GM23338 (cell line): ENCODE results near the gene SMYD3. TPM values are rescaled to one million over a fixed set of nuclear protein-coding genes. Genes with fewer than 3 reads are reported as not detected.
"Not testable (repeated sequence)": the region's sequence is repeated elsewhere in the genome, so short reads cannot be mapped to it uniquely, and the experiment has no call there.

Experiments used
- ATAC-seq: fragments of 200-7000 bp; cut with Tn5 transposase; 3 replicates; pipeline ENCODE4 v1.9.1; 2020
- DNase-seq: peaks from one replicate; pipeline ENCODE4 v3.0.0-alpha.2; 2015; ENCODE audit warnings: low spot score
- H2AFZ ChIP-seq: fragments of 200-600 bp; sonication (generic); 2 replicates; pipeline ENCODE4 v1.8.0; 2016; ENCODE audit warnings: antibody characterized with exemption, mild to moderate bottlenecking, moderate library complexity
- H3F3A ChIP-seq: fragments of 200-600 bp; sonication (generic); replicated peaks from 2 replicates; pipeline ENCODE4 v1.8.0; 2017; ENCODE audit warnings: antibody characterized with exemption, mixed run types, low read depth
- H3K27ac ChIP-seq: fragments of 200-600 bp; sonication (generic); 2 replicates; pipeline ENCODE4 v1.6.1; 2016; ENCODE audit warnings: low read depth
- H3K27me3 ChIP-seq: fragments of 200-600 bp; sonication (generic); 2 replicates; pipeline ENCODE4 v1.8.0; 2016; ENCODE audit warnings: mild to moderate bottlenecking, mixed run types, moderate library complexity; ENCODE audit not compliant: insufficient read depth
- H3K36me3 ChIP-seq: fragments of 200-600 bp; sonication (generic); 2 replicates; pipeline ENCODE4 v1.8.0; 2016; ENCODE audit warnings: mild to moderate bottlenecking; ENCODE audit not compliant: insufficient read depth
- H3K4me1 ChIP-seq: fragments of 200-600 bp; sonication (generic); 2 replicates; pipeline ENCODE4 v1.8.0; 2016; ENCODE audit warnings: mild to moderate bottlenecking, moderate library complexity; ENCODE audit not compliant: insufficient read depth
- H3K4me2 ChIP-seq: fragments of 200-600 bp; sonication (generic); 2 replicates; pipeline ENCODE4 v1.7.1; 2017; ENCODE audit warnings: mixed run types
- H3K4me3 ChIP-seq: fragments of 200-600 bp; sonication (generic); 2 replicates; pipeline ENCODE4 v1.6.1; 2016; ENCODE audit warnings: mixed run types
- H3K79me2 ChIP-seq: fragments of 200-600 bp; sonication (generic); replicated peaks from 2 replicates; pipeline ENCODE4 v1.8.0; 2017; ENCODE audit warnings: mild to moderate bottlenecking; ENCODE audit not compliant: insufficient read depth
- H3K9me2 ChIP-seq: fragments of 200-600 bp; sonication (generic); 2 replicates; pipeline ENCODE4 v1.8.0; 2017; ENCODE audit not compliant: insufficient read depth
- H4K20me1 ChIP-seq: fragments of 200-600 bp; sonication (generic); replicated peaks from 2 replicates; pipeline ENCODE4 v1.8.0; 2017; ENCODE audit warnings: mild to moderate bottlenecking; ENCODE audit not compliant: insufficient read depth
- H3K27ac Mint-ChIP-seq: 2 replicates; pipeline ENCODE4 v1.8.0; 2020; ENCODE audit warnings: inconsistent platforms, mild to moderate bottlenecking, moderate library complexity, mixed read lengths
- H3K27me3 Mint-ChIP-seq: 3 replicates; pipeline ENCODE4 v1.8.0; 2022; ENCODE audit warnings: low read depth, mild to moderate bottlenecking, moderate library complexity, mixed read lengths, inconsistent platforms; ENCODE audit not compliant: insufficient read depth, poor library complexity
- H3K36me3 Mint-ChIP-seq: 3 replicates; pipeline ENCODE4 v1.8.0; 2021; ENCODE audit warnings: low read depth, mild to moderate bottlenecking, inconsistent platforms, moderate library complexity, mixed read lengths
- H3K4me1 Mint-ChIP-seq: 3 replicates; pipeline ENCODE4 v1.8.0; 2020; ENCODE audit warnings: mild to moderate bottlenecking, inconsistent platforms, mixed read lengths
- H3K4me3 Mint-ChIP-seq: 3 replicates; pipeline ENCODE4 v1.8.0; 2021; ENCODE audit warnings: moderate library complexity, mild to moderate bottlenecking, inconsistent platforms, mixed read lengths
- H3K9me3 Mint-ChIP-seq: 3 replicates; pipeline ENCODE4 v1.8.0; 2020; ENCODE audit warnings: moderate library complexity, mild to moderate bottlenecking, inconsistent platforms, mixed read lengths
- CREB1 ChIP-seq: fragments of 250-450 bp; sonication (Bioruptor Pico); IDR thresholded peaks from 2 replicates; pipeline ENCODE4 v1.5.0; 2020; ENCODE audit warnings: low read depth, mild to moderate bottlenecking, moderate library complexity
- JUNB ChIP-seq: IDR thresholded peaks from one replicate; pipeline ENCODE4 v1.6.1; 2016; ENCODE audit warnings: antibody characterized with exemption; ENCODE audit not compliant: unreplicated experiment
- NANOG ChIP-seq: IDR thresholded peaks from 2 replicates; pipeline ENCODE4 v1.6.1; 2016; ENCODE audit warnings: antibody characterized with exemption, borderline replicate concordance
- POLR2AphosphoS5 ChIP-seq: IDR thresholded peaks from 2 replicates; pipeline ENCODE4 v1.6.1; 2016; ENCODE audit warnings: antibody characterized with exemption, low read depth
- STAT1 ChIP-seq: IDR thresholded peaks from one replicate; pipeline ENCODE4 v1.6.1; 2016; ENCODE audit warnings: antibody characterized with exemption; ENCODE audit not compliant: unreplicated experiment
- polyA plus RNA-seq: library from polyadenylated mRNA; unstranded; fragments of >200 nt; fragmentation: Nextera tagmentation; extraction: Ambion mirVana; gene quantifications from 2 replicates; pipeline ENCODE4 v1.2.1, GENCODE V29; 2016
- total RNA-seq: library from RNA; depleted of rRNA; stranded (reverse); fragments of >200 nt; shearing (Covaris generic); gene quantifications from 2 replicates; pipeline ENCODE4 v1.2.3, GENCODE V29; 2014
- TF ChIP-seq, protein P1 (sequence below): fragments of 250-450 bp; sonication (Bioruptor Pico); IDR thresholded peaks from 2 replicates; pipeline ENCODE4 v1.5.0; 2020; ENCODE audit warnings: mild to moderate bottlenecking, moderate library complexity
- TF ChIP-seq, protein P2 (sequence below): IDR thresholded peaks from one replicate; pipeline ENCODE4 v1.6.1; 2018; ENCODE audit warnings: antibody characterized with exemption; ENCODE audit not compliant: unreplicated experiment
- TF ChIP-seq, protein P3 (sequence below), 2 experiments: fragments of 200-600 bp in 1 of 2; sonication (generic) in 1 of 2; conservative IDR thresholded peaks; 2 replicates each; pipeline versions ENCODE4 v1.5.1 to v1.6.1; 2016 to 2017; ENCODE audit warnings: antibody characterized with exemption in 2 of 2, low read depth in 2 of 2, mild to moderate bottlenecking in 2 of 2, moderate library complexity in 1 of 2

Gene SMYD3
- total and polyA plus RNA-seq, 2 experiments from 2014 or later: 31.8 to 34.4 TPM

DNA sequence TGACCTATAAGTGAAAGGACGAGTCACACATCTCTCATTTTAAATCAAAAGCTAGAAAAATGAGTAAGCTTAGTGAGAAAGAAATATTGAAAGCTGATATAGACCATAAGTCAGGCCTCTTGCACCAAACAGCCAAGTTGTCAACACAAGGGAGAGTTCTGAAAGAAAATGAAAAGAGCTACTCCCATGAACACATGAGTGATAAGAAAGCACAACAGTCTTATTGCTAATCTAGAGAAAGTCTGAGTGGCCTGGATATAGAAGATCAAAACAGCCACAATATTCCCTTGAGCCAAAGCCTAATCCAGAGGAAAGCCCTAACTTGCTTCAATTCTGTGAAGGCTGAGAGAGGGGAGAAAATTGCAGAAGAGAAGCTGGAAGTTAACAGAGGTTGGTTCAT, 175.0 kb downstream of the SMYD3 start (continued):
- TF ChIP-seq, protein P1, sequence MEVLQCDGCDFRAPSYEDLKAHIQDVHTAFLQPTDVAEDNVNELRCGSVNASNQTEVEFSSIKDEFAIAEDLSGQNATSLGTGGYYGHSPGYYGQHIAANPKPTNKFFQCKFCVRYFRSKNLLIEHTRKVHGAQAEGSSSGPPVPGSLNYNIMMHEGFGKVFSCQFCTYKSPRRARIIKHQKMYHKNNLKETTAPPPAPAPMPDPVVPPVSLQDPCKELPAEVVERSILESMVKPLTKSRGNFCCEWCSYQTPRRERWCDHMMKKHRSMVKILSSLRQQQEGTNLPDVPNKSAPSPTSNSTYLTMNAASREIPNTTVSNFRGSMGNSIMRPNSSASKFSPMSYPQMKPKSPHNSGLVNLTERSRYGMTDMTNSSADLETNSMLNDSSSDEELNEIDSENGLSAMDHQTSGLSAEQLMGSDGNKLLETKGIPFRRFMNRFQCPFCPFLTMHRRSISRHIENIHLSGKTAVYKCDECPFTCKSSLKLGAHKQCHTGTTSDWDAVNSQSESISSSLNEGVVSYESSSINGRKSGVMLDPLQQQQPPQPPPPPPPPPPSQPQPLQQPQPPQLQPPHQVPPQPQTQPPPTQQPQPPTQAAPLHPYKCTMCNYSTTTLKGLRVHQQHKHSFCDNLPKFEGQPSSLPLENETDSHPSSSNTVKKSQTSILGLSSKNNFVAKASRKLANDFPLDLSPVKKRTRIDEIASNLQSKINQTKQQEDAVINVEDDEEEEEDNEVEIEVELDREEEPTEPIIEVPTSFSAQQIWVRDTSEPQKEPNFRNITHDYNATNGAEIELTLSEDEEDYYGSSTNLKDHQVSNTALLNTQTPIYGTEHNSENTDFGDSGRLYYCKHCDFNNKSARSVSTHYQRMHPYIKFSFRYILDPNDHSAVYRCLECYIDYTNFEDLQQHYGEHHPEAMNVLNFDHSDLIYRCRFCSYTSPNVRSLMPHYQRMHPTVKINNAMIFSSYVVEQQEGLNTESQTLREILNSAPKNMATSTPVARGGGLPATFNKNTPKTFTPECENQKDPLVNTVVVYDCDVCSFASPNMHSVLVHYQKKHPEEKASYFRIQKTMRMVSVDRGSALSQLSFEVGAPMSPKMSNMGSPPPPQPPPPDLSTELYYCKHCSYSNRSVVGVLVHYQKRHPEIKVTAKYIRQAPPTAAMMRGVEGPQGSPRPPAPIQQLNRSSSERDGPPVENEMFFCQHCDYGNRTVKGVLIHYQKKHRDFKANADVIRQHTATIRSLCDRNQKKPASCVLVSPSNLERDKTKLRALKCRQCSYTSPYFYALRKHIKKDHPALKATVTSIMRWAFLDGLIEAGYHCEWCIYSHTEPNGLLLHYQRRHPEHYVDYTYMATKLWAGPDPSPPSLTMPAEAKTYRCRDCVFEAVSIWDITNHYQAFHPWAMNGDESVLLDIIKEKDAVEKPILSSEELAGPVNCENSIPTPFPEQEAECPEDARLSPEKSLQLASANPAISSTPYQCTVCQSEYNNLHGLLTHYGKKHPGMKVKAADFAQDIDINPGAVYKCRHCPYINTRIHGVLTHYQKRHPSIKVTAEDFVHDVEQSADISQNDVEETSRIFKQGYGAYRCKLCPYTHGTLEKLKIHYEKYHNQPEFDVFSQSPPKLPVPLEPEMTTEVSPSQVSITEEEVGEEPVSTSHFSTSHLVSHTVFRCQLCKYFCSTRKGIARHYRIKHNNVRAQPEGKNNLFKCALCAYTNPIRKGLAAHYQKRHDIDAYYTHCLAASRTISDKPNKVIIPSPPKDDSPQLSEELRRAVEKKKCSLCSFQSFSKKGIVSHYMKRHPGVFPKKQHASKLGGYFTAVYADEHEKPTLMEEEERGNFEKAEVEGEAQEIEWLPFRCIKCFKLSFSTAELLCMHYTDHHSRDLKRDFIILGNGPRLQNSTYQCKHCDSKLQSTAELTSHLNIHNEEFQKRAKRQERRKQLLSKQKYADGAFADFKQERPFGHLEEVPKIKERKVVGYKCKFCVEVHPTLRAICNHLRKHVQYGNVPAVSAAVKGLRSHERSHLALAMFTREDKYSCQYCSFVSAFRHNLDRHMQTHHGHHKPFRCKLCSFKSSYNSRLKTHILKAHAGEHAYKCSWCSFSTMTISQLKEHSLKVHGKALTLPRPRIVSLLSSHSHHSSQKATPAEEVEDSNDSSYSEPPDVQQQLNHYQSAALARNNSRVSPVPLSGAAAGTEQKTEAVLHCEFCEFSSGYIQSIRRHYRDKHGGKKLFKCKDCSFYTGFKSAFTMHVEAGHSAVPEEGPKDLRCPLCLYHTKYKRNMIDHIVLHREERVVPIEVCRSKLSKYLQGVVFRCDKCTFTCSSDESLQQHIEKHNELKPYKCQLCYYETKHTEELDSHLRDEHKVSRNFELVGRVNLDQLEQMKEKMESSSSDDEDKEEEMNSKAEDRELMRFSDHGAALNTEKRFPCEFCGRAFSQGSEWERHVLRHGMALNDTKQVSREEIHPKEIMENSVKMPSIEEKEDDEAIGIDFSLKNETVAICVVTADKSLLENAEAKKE (CRISPR knock-in tag): no peak
- no peak for TF ChIP-seq CREB1
- TF ChIP-seq, protein P2, sequence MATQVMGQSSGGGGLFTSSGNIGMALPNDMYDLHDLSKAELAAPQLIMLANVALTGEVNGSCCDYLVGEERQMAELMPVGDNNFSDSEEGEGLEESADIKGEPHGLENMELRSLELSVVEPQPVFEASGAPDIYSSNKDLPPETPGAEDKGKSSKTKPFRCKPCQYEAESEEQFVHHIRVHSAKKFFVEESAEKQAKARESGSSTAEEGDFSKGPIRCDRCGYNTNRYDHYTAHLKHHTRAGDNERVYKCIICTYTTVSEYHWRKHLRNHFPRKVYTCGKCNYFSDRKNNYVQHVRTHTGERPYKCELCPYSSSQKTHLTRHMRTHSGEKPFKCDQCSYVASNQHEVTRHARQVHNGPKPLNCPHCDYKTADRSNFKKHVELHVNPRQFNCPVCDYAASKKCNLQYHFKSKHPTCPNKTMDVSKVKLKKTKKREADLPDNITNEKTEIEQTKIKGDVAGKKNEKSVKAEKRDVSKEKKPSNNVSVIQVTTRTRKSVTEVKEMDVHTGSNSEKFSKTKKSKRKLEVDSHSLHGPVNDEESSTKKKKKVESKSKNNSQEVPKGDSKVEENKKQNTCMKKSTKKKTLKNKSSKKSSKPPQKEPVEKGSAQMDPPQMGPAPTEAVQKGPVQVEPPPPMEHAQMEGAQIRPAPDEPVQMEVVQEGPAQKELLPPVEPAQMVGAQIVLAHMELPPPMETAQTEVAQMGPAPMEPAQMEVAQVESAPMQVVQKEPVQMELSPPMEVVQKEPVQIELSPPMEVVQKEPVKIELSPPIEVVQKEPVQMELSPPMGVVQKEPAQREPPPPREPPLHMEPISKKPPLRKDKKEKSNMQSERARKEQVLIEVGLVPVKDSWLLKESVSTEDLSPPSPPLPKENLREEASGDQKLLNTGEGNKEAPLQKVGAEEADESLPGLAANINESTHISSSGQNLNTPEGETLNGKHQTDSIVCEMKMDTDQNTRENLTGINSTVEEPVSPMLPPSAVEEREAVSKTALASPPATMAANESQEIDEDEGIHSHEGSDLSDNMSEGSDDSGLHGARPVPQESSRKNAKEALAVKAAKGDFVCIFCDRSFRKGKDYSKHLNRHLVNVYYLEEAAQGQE: no peak

DNA sequence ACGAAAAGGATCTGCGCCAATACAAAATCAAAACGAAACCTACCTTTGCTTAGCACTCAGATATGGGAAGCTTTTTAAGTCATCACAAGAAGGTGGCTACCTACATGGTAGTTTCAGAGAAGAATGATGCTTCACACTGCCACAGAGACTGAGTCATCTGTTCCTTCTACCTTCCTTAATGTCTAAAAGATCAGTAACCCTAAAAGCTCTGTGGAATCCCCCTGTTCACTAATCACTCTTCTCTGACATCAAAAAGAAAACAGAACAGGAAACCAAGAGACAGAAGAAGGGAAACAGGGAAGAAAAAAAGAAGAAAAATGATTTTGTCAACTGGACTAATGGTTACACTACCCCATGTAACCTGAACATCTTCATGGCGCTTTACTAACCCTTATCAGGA, 177.2 kb downstream of the SMYD3 start:
- Histone ChIP-seq H3K4me1 (no peaks in the 10 kb centered on the region), H3K36me3 (no peaks in the 10 kb centered on the region), H2AFZ (no peak overlapping the region), H3K4me3 (no peak overlapping the region), H4K20me1 (no peaks in the 10 kb centered on the region), H3F3A (no peaks in the 10 kb centered on the region), H3K79me2 (no peaks in the 10 kb centered on the region), H3K27ac (no peak overlapping the region), H3K9me2 (peaks cover 3% of the 10 kb centered on the region), H3K27me3 (no peaks in the 10 kb centered on the region), H3K4me2 (no peak overlapping the region)
- H3K4me3 Mint-ChIP-seq: no peak overlapping the region
- H3K27ac Mint-ChIP-seq: no peak overlapping the region
- no peak for ATAC-seq
- DNase-seq: no peak
- TF ChIP-seq NANOG: no peak
- TF ChIP-seq JUNB: no peak
- TF ChIP-seq POLR2AphosphoS5: no peak
- TF ChIP-seq STAT1: no peak
- no peak for TF ChIP-seq CREB1
- TF ChIP-seq, protein P3, sequence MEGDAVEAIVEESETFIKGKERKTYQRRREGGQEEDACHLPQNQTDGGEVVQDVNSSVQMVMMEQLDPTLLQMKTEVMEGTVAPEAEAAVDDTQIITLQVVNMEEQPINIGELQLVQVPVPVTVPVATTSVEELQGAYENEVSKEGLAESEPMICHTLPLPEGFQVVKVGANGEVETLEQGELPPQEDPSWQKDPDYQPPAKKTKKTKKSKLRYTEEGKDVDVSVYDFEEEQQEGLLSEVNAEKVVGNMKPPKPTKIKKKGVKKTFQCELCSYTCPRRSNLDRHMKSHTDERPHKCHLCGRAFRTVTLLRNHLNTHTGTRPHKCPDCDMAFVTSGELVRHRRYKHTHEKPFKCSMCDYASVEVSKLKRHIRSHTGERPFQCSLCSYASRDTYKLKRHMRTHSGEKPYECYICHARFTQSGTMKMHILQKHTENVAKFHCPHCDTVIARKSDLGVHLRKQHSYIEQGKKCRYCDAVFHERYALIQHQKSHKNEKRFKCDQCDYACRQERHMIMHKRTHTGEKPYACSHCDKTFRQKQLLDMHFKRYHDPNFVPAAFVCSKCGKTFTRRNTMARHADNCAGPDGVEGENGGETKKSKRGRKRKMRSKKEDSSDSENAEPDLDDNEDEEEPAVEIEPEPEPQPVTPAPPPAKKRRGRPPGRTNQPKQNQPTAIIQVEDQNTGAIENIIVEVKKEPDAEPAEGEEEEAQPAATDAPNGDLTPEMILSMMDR (conservative IDR thresholded peaks at IDR 0.05; ENCODE audit: low read depth in 2 of 2): no peak
- no peaks in the 10 kb centered on the region; the same call in 2 of the 3 replicates for H3K9me3 Mint-ChIP-seq
- H3K36me3 Mint-ChIP-seq: peaks cover 6% of the 10 kb centered on the region; the same call in 2 of the 3 replicates
- H3K27me3 Mint-ChIP-seq: no peaks in the 10 kb centered on the region
- no peaks in the 10 kb centered on the region for H3K4me1 Mint-ChIP-seq

DNA sequence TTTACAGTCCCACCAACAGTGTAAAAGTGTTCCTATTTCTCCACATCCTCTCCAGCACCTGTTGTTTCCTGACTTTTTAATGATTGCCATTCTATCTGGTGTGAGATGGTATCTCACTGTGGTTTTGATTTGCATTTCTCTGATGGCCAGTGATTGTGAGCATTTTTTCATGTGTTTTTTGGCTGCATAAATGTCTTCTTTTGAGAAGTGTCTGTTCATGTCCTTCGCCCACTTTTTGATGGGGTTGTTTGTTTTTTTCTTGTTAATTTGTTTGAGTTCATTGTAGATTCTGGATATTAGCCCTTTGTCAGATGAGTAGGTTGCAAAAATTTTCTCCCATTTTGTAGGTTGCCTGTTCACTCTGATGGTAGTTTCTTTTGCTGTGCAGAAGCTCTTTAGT, 177.8 kb downstream of the SMYD3 start:
- not testable (repeated sequence) for H3K27ac ChIP-seq, H3K4me3 ChIP-seq

More for the DNA sequence above, 177.8 kb downstream of the SMYD3 start:
- not testable (repeated sequence) for H3K36me3 Mint-ChIP-seq, H3K36me3 ChIP-seq, ATAC-seq, H3F3A ChIP-seq, H3K27me3 ChIP-seq, H2AFZ ChIP-seq, H3K27ac Mint-ChIP-seq, H3K4me1 Mint-ChIP-seq, H3K4me1 ChIP-seq, H4K20me1 ChIP-seq, H3K9me3 Mint-ChIP-seq, H3K4me3 Mint-ChIP-seq, H3K27me3 Mint-ChIP-seq, H3K9me2 ChIP-seq, H3K4me2 ChIP-seq, DNase-seq, H3K79me2 ChIP-seq
